Retinal pigment epithelial cell (primary cell): ENCODE measurements around the gene TCERG1L.

ENCODE experiments used
- DNase-seq: peaks from one replicate; pipeline ENCODE4 v3.0.0-alpha.2; 2010; ENCODE audit warnings: low read depth
- H3K4me3 ChIP-seq: 2 replicates; pipeline ENCODE4 v1.5.1; 2011; ENCODE audit warnings: mild to moderate bottlenecking, low read length, control low read depth, moderate library complexity
- TF ChIP-seq, protein P1 (sequence below): conservative IDR thresholded peaks from 2 replicates; pipeline ENCODE4 v1.5.1; 2011; ENCODE audit warnings: low read depth, low read length, control low read depth, inconsistent platforms

The TCERG1L gene

DNA sequence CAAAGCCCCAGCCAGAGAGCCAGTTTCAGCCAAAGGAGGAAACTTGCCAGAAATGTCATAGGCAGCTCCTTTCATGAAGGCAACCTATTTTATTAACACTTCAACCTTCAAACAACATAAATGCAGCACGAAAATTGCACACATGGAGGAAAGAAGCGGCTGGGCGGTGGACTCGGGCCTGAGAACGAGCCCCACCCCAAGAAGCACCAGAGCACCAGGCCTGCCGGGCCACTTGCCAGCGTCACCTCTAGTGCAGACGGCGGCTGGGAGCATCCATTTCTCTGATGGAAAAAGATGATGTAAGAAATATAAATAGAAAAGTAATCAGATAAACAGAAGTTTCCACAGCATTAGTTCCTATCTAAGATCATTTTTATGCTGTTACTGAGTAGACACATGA is 100.0 kb downstream of the TCERG1L start:
- no peak overlapping the region for H3K4me3 ChIP-seq
- no peak for DNase-seq
- TF ChIP-seq, protein P1, sequence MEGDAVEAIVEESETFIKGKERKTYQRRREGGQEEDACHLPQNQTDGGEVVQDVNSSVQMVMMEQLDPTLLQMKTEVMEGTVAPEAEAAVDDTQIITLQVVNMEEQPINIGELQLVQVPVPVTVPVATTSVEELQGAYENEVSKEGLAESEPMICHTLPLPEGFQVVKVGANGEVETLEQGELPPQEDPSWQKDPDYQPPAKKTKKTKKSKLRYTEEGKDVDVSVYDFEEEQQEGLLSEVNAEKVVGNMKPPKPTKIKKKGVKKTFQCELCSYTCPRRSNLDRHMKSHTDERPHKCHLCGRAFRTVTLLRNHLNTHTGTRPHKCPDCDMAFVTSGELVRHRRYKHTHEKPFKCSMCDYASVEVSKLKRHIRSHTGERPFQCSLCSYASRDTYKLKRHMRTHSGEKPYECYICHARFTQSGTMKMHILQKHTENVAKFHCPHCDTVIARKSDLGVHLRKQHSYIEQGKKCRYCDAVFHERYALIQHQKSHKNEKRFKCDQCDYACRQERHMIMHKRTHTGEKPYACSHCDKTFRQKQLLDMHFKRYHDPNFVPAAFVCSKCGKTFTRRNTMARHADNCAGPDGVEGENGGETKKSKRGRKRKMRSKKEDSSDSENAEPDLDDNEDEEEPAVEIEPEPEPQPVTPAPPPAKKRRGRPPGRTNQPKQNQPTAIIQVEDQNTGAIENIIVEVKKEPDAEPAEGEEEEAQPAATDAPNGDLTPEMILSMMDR, result no peak

DNA sequence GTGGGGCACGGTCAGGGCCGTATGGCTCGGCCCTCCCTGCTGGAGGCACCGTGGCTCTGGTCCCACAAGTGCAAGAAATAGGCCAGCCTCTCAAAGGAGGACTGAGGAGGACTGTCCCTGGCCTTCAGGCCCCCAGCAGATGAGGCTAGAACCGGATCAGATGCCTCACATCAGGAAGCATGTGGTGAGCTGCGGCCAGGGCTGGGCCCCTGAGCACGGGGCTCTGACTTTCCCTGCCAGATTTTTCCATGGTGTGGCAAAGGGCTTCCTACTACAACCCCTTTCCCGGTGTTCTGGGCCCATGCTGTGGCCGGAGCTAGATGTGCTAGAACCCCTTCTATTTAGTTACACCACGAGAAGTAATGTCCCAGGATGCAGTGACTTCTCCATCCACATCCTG is 100.4 kb downstream of the TCERG1L start:
- H3K4me3 ChIP-seq, result no peak overlapping the region
- no peak for DNase-seq
- TF ChIP-seq, protein P1, result no peak

DNA sequence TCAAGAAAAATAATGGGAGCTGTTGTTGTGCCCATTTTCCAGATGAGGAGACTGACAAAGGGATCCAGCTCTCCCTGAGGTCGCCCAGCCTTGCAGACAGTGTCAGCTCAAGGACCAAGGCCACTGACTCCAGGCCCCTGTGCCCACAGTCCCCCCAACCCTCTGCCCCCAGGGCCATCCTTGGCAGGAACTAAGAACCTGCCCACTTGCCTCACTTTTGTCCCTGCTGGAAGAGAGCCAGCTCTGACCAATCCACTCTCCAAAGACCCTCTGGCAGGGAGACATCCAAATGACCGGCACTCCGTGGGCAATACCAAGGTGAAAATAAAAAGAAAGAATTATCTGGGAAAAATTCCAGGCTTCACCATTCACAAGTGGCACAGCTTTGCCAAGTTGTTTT is 101.3 kb downstream of the TCERG1L start:
- DNase-seq, result no peak
- H3K4me3 ChIP-seq, result no peak overlapping the region
- TF ChIP-seq, protein P1, result no peak

DNA sequence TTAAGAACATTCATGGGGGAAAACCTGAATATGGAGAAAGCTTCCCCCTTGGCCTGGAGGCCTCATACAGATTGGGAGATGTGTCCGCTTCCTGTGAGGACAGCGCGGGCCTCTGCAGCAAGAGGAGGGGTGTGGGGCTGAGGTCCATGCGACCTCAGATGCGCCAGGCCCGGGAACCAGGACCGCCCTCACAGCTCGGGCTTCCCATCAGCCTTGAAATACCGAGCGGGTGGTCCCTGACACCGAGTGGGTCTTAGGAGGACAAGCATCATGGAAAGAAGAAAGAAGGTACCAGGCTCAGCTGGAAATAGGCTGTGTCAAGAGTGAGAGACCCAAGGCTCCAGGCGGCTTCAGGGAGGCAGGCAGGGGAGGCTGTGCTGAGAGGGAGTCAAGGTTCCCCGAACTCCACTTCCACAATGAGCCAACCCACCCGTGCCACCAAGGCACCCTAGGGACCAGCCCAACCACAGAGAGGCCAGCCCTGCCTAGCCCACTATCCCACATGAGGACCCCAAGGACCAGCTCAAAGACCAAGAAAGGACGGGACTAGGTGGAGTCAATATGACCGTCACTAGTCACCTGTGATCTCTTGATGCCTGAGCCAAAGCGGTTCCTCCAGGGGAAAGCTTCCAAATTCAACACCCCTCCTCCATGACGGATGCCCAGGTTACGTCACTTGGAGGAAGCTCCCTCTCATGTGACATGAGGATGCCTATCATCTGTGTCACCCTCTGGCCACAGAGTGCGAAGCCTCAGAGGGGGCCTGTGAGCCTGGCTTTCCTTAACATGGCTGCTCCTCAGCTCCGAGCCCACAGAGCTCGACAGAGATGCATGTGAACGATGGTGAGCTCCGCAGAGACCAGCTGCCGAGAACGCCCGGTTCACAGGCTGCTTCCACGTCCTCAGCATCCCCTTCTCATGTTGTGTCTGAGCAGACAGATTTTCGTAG is 103.7 kb downstream of the TCERG1L start:
- TF ChIP-seq, protein P1, result no peak
- no peak for DNase-seq
- H3K4me3 ChIP-seq, result no peak overlapping the region

DNA sequence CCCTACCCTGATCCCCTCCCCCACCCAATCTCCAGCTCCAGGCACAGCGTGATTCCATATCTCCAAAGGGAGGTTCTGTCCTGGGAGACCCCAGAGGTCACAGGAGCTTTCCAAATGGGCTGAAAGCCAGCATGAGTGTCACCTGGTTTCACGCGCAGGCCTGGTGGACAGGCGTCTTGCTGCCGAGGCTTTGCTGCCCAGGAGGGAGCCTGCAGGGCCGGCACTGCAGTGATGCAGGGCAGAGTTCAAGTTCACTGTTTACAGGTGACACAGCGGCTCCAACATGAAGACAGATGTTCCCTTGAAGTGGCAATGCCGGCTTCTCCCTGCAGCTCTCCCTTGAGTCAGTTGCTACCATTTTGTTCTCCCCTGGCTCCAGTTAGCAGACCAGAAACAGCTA is 104.3 kb downstream of the TCERG1L start:
- TF ChIP-seq, protein P1, result no peak
- no peak for DNase-seq
- H3K4me3 ChIP-seq, result no peak overlapping the region

DNA sequence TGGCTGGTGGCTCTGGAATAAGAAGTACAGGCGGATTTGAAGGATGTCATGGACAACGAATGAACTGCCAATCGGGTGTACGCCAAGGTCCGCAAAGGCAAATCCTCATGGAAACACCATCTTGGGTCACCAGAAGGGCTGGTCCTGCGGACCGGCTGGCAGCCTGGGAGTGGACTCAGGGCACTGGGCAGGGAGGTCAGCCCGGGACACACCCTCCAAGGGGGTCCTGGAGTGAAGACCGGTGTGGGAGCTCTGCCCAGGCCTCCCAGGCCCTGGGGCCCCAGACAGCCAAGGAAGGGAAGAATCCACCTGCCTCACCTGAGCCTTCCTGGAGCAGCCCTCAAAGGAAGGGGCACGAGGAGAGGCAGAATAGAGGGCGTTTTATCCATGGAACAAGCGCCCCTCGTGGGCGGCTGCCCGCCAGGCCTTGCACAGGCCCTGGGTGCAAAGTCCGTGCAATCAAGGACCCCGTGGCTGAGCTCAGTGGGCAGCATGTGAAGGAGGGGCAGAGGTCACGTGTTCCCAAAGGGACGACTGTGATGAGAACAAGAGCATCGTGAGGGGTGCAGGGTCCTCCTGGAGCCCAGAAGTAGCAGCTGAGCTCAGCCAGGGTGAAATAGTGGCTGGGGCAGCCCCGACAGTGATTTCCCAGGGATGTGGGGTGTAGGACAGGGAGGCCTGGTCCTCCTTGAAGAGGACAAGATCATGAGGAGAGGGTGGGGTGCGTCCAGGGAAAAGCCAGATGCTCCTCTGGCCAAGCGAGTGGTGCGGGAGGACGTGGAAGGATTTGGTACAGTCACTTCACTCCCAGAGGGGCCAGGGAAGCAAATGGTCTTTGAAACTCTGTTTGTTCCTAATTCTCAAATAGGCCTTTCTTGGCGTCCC is 105.2 kb downstream of the TCERG1L start:
- DNase-seq, result no peak
- TF ChIP-seq, protein P1, result no peak
- no peak overlapping the region for H3K4me3 ChIP-seq
